BJ (cell line): ENCODE results near the gene ACOX3. TPM values are rescaled to one million over a fixed set of nuclear protein-coding genes. Genes with fewer than 3 reads are reported as not detected.

Experiments used
- CTCF ChIA-PET: fragments of 350-600 bp; formaldehyde crosslinking; extraction: SDS; loops from one replicate; lab custom pipeline; 2021; ENCODE audit warnings: antibody characterized with exemption, inconsistent platforms; lab: Yijun Ruan, JAX
- POLR2A ChIA-PET: fragments of 300-600 bp; sonication (Branson Sonifier 250); formaldehyde crosslinking; extraction: SDS; loops from one replicate; lab custom pipeline; 2021; ENCODE audit warnings: antibody characterized with exemption; lab: Charles Lee
- DNase-seq: peaks from one replicate; pipeline ENCODE4 v3.0.0-alpha.2; 2011; ENCODE audit warnings: low read depth
- H3K27me3 ChIP-seq: 2 replicates; pipeline ENCODE4 v1.6.0; 2011; ENCODE audit warnings: low read length; ENCODE audit not compliant: control insufficient read depth, insufficient read depth
- H3K36me3 ChIP-seq: 2 replicates; pipeline ENCODE4 v1.5.1; 2011; ENCODE audit warnings: low read length; ENCODE audit not compliant: control insufficient read depth, insufficient read depth
- H3K4me3 ChIP-seq: 2 replicates; pipeline ENCODE4 v1.5.1; 2011; ENCODE audit warnings: low read depth, mild to moderate bottlenecking, control low read depth, low read length
- polyA plus RNA-seq: library from polyadenylated mRNA; depleted of rRNA; stranded (reverse); fragments of >200 nt; gene quantifications from 2 replicates; pipeline ENCODE4 v1.2.3, GENCODE V29; 2011
- TF ChIP-seq, protein P1 (sequence below): IDR thresholded peaks from 2 replicates; pipeline ENCODE4 v1.5.1; 2011; ENCODE audit warnings: low read depth, mild to moderate bottlenecking, control low read depth, inconsistent platforms, low read length, moderate library complexity; ENCODE audit not compliant: insufficient read depth

The ACOX3 gene
- polyA plus RNA-seq, 1 experiment = 10.2 TPM

GRCh38 chr4:8379771-8380170 lies 60.8 kb downstream of the ACOX3 start:
- Histone ChIP-seq H3K36me3 (peaks cover 3% of the 10 kb centered on the region), H3K4me3 (no peak overlapping the region), H3K27me3 (no peaks in the 10 kb centered on the region)
- no peak for DNase-seq
- CTCF ChIA-PET = interaction anchor here (1.1 to 1.2 kb wide), 2 partner anchors 24 to 203 kb away, joined by 3 read pairs; no protein-coding TSS in a partner anchor
- TF ChIP-seq, protein P1, sequence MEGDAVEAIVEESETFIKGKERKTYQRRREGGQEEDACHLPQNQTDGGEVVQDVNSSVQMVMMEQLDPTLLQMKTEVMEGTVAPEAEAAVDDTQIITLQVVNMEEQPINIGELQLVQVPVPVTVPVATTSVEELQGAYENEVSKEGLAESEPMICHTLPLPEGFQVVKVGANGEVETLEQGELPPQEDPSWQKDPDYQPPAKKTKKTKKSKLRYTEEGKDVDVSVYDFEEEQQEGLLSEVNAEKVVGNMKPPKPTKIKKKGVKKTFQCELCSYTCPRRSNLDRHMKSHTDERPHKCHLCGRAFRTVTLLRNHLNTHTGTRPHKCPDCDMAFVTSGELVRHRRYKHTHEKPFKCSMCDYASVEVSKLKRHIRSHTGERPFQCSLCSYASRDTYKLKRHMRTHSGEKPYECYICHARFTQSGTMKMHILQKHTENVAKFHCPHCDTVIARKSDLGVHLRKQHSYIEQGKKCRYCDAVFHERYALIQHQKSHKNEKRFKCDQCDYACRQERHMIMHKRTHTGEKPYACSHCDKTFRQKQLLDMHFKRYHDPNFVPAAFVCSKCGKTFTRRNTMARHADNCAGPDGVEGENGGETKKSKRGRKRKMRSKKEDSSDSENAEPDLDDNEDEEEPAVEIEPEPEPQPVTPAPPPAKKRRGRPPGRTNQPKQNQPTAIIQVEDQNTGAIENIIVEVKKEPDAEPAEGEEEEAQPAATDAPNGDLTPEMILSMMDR = no peak
- POLR2A ChIA-PET = no interaction called here

GRCh38 chr4:8379281-8379680 lies 61.2 kb downstream of the ACOX3 start:
- H3K4me3 ChIP-seq = no peak overlapping the region
- ChIA-PET POLR2A (no interaction called here), CTCF (interaction anchor here (1.1 to 1.2 kb wide), 2 partner anchors 25 to 203 kb away, joined by 3 read pairs; no protein-coding TSS in a partner anchor)
- no peaks in the 10 kb centered on the region for H3K27me3 ChIP-seq
- DNase-seq = no peak
- TF ChIP-seq, protein P1 = no peak
- peaks cover 2% of the 10 kb centered on the region for H3K36me3 ChIP-seq

DNA sequence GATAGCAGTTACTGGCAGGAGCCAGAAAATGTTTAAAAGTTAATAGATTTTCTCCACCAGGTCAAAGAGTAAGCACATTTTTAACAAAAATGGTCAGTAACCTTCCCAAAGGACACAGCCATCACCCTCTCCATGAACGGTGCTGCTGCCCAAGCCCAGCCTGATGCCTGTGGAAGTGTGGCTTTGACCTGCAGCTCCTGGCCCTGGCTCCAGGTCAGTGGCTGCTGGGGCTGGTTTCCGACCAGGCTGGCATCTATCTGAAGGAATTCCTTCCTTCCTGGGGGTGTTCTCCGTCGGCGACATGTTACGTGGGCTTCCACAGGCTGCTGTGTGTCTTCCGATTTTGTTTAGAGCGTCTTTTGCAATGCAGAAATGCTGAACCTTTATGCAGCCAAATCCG lies 61.7 kb downstream of the ACOX3 start:
- H3K4me3 ChIP-seq = no peak overlapping the region
- POLR2A ChIA-PET = no interaction called here
- DNase-seq = no peak
- H3K36me3 ChIP-seq = peaks cover 2% of the 10 kb centered on the region
- TF ChIP-seq, protein P1 = no peak
- CTCF ChIA-PET = interaction anchor here (1.1 to 1.2 kb wide), 2 partner anchors 25 to 202 kb away, joined by 3 read pairs; no protein-coding TSS in a partner anchor
- no peaks in the 10 kb centered on the region for H3K27me3 ChIP-seq

DNA sequence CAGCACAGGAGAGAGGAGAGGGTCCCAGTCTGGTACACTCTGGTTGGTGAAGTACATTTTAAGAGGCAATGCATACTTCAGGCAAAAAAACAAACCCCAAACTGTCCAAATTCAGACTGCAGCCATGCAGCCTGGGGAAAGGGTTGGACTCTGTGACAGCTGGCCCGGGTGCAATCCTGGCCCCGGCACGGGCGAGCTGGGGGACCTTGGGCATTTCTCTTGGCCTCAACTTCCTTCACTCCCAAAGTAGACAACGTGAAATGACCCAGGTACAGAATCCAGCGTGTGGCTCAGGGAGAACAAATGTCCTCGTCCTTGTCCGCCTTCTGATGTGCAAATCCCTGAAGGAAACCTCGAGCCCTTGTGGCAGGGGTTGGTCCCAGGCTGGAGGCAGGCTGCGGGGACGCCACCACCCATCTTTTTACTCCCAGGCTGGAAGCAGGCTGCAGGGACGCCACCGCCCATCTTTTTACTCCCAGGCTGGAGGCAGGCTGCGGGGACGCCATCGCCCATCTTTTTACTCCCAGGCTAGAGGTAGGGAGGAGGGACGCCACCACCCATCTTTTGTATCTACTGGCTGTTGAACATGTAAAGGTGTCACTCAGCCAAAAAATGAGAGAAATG lies 62.3 kb downstream of the ACOX3 start:
- Histone ChIP-seq H3K4me3 (no peak overlapping the region), H3K27me3 (no peaks in the 10 kb centered on the region), H3K36me3 (peaks cover 2% of the 10 kb centered on the region)
- TF ChIP-seq, protein P1 = no peak
- DNase-seq = no peak
- CTCF ChIA-PET = interaction anchor here (1.1 kb wide), 1 partner anchor 26 kb away, joined by 3 read pairs; no protein-coding TSS in a partner anchor
- POLR2A ChIA-PET = no interaction called here

- CTCF ChIA-PET = interaction anchor here (0.6 kb wide), 1 partner anchor 78 kb away, joined by 4 read pairs; no protein-coding TSS in a partner anchor
- DNase-seq = no peak
- TF ChIP-seq, protein P1 = no peak
- POLR2A ChIA-PET = no interaction called here
- H3K4me3 ChIP-seq = no peak overlapping the region
- no peaks in the 10 kb centered on the region for H3K27me3 ChIP-seq
- H3K36me3 ChIP-seq = peaks cover 2% of the 10 kb centered on the region
Observed at GRCh38 chr4:8377103-8378075, 63.1 kb downstream of the ACOX3 start.
